HCT116 (cell line): ENCODE results near the gene LRP2BP. TPM values are rescaled to one million over a fixed set of nuclear protein-coding genes. Genes with fewer than 3 reads are reported as not detected.
"Not testable (repeated sequence)": the region's sequence is repeated elsewhere in the genome, so short reads cannot be mapped to it uniquely, and the experiment has no call there.

Source experiments
- ATAC-seq: fragments of 200-7000 bp; cut with Tn5 transposase; 2 replicates; pipeline ENCODE4 v1.9.1; 2020; ENCODE audit warnings: mild to moderate bottlenecking, moderate library complexity
- BruUV-seq: library from RNA; stranded (reverse); fragments of 400-500 nt; replicated peaks from 2 replicates; lab custom pipeline; 2021; lab: Mats Ljungman, UMichigan
- CTCF ChIA-PET: fragments of 300-600 bp; sonication (Branson Sonifier 250); formaldehyde crosslinking; loops from one replicate; lab custom pipeline; 2021; ENCODE audit warnings: antibody characterized with exemption; lab: Charles Lee
- POLR2A ChIA-PET: fragments of 300-600, 350-600 bp; sonication (Branson Sonifier 250); formaldehyde crosslinking; loops from one replicate; lab custom pipeline; 2021; ENCODE audit warnings: antibody characterized with exemption; lab: Charles Lee
- RAD21 ChIA-PET, 2 experiments: fragments of 300-600 bp; sonication (Branson Sonifier 250); formaldehyde crosslinking; loops; one replicate each; lab custom pipeline; 2023; ENCODE audit warnings: low total read pairs in 2 of 2; ENCODE audit not compliant: uncharacterized antibody in 2 of 2, unreplicated experiment in 2 of 2, low non-redundant PET in 1 of 2; lab: Charles Lee
- DNase-seq: peaks from one replicate; pipeline ENCODE4 v3.0.0-alpha.2; 2010; ENCODE audit warnings: low read depth, low spot score
- H2AFZ ChIP-seq: fragments of 200-600 bp; shearing (Covaris generic), sonication (generic); 2 replicates; pipeline ENCODE4 v1.6.1; 2017; ENCODE audit warnings: low read depth, mixed run types, mixed read lengths, antibody characterized with exemption, low read length; ENCODE audit not compliant: poor library complexity, severe bottlenecking
- H3K27ac ChIP-seq: 2 replicates; pipeline ENCODE4 v1.5.1; 2012; ENCODE audit warnings: low read depth, low read length
- H3K27me3 ChIP-seq: fragments of 200-600 bp; sonication (generic); 2 replicates; pipeline ENCODE4 v1.6.1; 2016; ENCODE audit warnings: mixed run types, low read length, mixed read lengths; ENCODE audit not compliant: insufficient read depth
- H3K36me3 ChIP-seq, 2 experiments: fragments of 200-500 bp in 1 of 2; fragments of 200-600 bp in 1 of 2; sonication (Bioruptor generic) in 1 of 2; sonication (generic) in 1 of 2; 2 replicates each; pipeline versions ENCODE4 v1.5.1 to v1.6.1; 2014 to 2016; ENCODE audit warnings: low read length in 2 of 2, inconsistent platforms in 1 of 2, mixed read lengths in 1 of 2, mixed run types in 1 of 2; ENCODE audit not compliant: insufficient read depth in 2 of 2, control insufficient read depth in 1 of 2
- H3K4me1 ChIP-seq, 2 experiments: fragments of 200-600 bp in 1 of 2; sonication (generic) in 1 of 2; 2 replicates each; pipeline versions ENCODE4 v1.5.1 to v1.6.1; 2012 to 2017; ENCODE audit warnings: low read length in 2 of 2, inconsistent platforms in 1 of 2, mild to moderate bottlenecking in 1 of 2, mixed read lengths in 1 of 2, mixed run types in 1 of 2, moderate library complexity in 1 of 2; ENCODE audit not compliant: insufficient read depth in 2 of 2, control insufficient read depth in 1 of 2
- H3K4me2 ChIP-seq: fragments of 200-600 bp; sonication (generic); 2 replicates; pipeline ENCODE4 v1.6.1; 2017; ENCODE audit warnings: mixed run types, low read length, mixed read lengths
- H3K4me3 ChIP-seq, 2 experiments: fragments of 200-600 bp in 1 of 2; sonication (generic) in 1 of 2; replicated peaks in 1 of 2; 2 replicates each; pipeline ENCODE4 v1.5.1; 2011 to 2016; ENCODE audit warnings: low read length in 2 of 2, control low read depth in 1 of 2, low read depth in 1 of 2, mild to moderate bottlenecking in 1 of 2, mixed read lengths in 1 of 2, mixed run types in 1 of 2
- H3K79me2 ChIP-seq: fragments of 200-600 bp; sonication (generic); 2 replicates; pipeline ENCODE4 v1.6.1; 2017; ENCODE audit warnings: mild to moderate bottlenecking, mixed run types, low read length, moderate library complexity, mixed read lengths; ENCODE audit not compliant: insufficient read depth
- H3K9ac ChIP-seq: fragments of 200-600 bp; sonication (generic); 2 replicates; pipeline ENCODE4 v1.6.1; 2016; ENCODE audit warnings: low read length, mixed read lengths
- H3K9me2 ChIP-seq: fragments of 200-600 bp; sonication (generic), shearing (Covaris generic); 2 replicates; pipeline ENCODE4 v1.6.1; 2017; ENCODE audit warnings: mixed run types, mild to moderate bottlenecking, moderate library complexity; ENCODE audit not compliant: insufficient read depth
- H3K9me3 ChIP-seq, 2 experiments: fragments of 200-500 bp in 1 of 2; fragments of 200-600 bp in 1 of 2; sonication (Bioruptor generic) in 1 of 2; sonication (generic) in 1 of 2; 2 replicates each; pipeline ENCODE4 v1.6.1; 2014 to 2017; ENCODE audit warnings: low read length in 2 of 2, mixed read lengths in 2 of 2, inconsistent platforms in 1 of 2, low read depth in 1 of 2, mild to moderate bottlenecking in 1 of 2, mixed run types in 1 of 2, moderate library complexity in 1 of 2; ENCODE audit not compliant: control insufficient read depth in 1 of 2, insufficient read depth in 1 of 2
- H4K20me1 ChIP-seq: fragments of 200-600 bp; sonication (generic), shearing (Covaris generic); 2 replicates; pipeline ENCODE4 v1.6.1; 2017; ENCODE audit warnings: mixed run types, mild to moderate bottlenecking, moderate library complexity; ENCODE audit not compliant: insufficient read depth
- EGR1 ChIP-seq: IDR thresholded peaks from 2 replicates; pipeline ENCODE4 v1.6.1; 2012; ENCODE audit warnings: low read depth
- EZH2 ChIP-seq: fragments of 200-600 bp; sonication (generic); IDR thresholded peaks from 2 replicates; pipeline ENCODE4 v1.6.1; 2017; ENCODE audit warnings: antibody characterized with exemption, mixed run types
- FOSL1 ChIP-seq: IDR thresholded peaks from 2 replicates; pipeline ENCODE4 v1.6.1; 2012; ENCODE audit warnings: low read depth
- JUND ChIP-seq: IDR thresholded peaks from 2 replicates; pipeline ENCODE4 v1.6.1; 2012
- POLR2AphosphoS5 ChIP-seq: IDR thresholded peaks from 2 replicates; pipeline ENCODE4 v1.6.1; 2011; ENCODE audit warnings: mild to moderate bottlenecking, low read depth, low read length, moderate library complexity
- RAD21 ChIP-seq: IDR thresholded peaks from 2 replicates; pipeline ENCODE4 v1.6.1; 2012; ENCODE audit warnings: low read depth, mild to moderate bottlenecking
- REST ChIP-seq: IDR thresholded peaks from 2 replicates; pipeline ENCODE4 v1.6.1; 2012; ENCODE audit warnings: low read depth
- TCF7L2 ChIP-seq: IDR thresholded peaks from 2 replicates; pipeline ENCODE4 v1.7.0; 2011; ENCODE audit warnings: borderline replicate concordance, inconsistent platforms; ENCODE audit not compliant: insufficient read depth, insufficient read length; ENCODE audit errors: extremely low read depth
- ZFX ChIP-seq: fragments of 450-650 bp; IDR thresholded peaks from 2 replicates; pipeline ENCODE4 v1.6.1; 2017
- ZNF274 ChIP-seq: fragments of 200-500 bp; sonication (Bioruptor generic); IDR thresholded peaks from 2 replicates; pipeline ENCODE4 v1.6.1; 2014; ENCODE audit warnings: mild to moderate bottlenecking, low read depth, low read length, inconsistent platforms
- intact Hi-C: fragments of 100-400 bp; cut with micrococcal nuclease; formaldehyde crosslinking; loops from 2 replicates; pipeline ENCODE4 v1.10.0; 2022
- total RNA-seq: library from RNA; stranded (reverse); gene quantifications from one replicate; pipeline ENCODE4 v1.2.1, GENCODE V29; 2021; ENCODE audit not compliant: unreplicated experiment

The LRP2BP gene
- total RNA-seq, 1 experiment from 2014 or later, result 2.9 TPM

- TF ChIP-seq EZH2 (no peak), TCF7L2 (no peak), FOSL1 (no peak), RAD21 (no peak), ZFX (no peak), EGR1 (no peak), JUND (no peak), ZNF274 (no peak), REST (no peak), POLR2AphosphoS5 (no peak)
- no peaks in the 10 kb centered on the region for H3K9me2 ChIP-seq
- ChIA-PET RAD21 (no interaction called here), POLR2A (no interaction called here), CTCF (no interaction called here)
- no peak overlapping the region for H3K9ac ChIP-seq
- no peaks in the 10 kb centered on the region for H3K9me3 ChIP-seq
- no peaks in the 10 kb centered on the region for H4K20me1 ChIP-seq
- no peak for ATAC-seq
- no peaks in the 10 kb centered on the region for H3K79me2 ChIP-seq
- no TSS peak for BruUV-seq
- DNase-seq, result no peak
- H2AFZ ChIP-seq, result no peak overlapping the region
- H3K4me2 ChIP-seq, result no peak overlapping the region
- H3K27ac ChIP-seq, result no peak overlapping the region
- intact Hi-C loops, result loop anchor here (10.0 kb wide), 1 partner anchor 864 kb away; no protein-coding TSS in a partner anchor
- no peaks in the 10 kb centered on the region for H3K27me3 ChIP-seq
- no peaks in the 10 kb centered on the region for H3K36me3 ChIP-seq
- no peak overlapping the region for H3K4me3 ChIP-seq
- no peaks in the 10 kb centered on the region for H3K4me1 ChIP-seq
Measured at GRCh38 chr4:185328586-185328985, 67.1 kb downstream of the LRP2BP start.

GRCh38 chr4:185325721-185326120, 70.0 kb downstream of the LRP2BP start:
- H3K79me2 ChIP-seq, H3K4me3 ChIP-seq, H3K9me2 ChIP-seq, ATAC-seq, H2AFZ ChIP-seq, H3K9ac ChIP-seq, H3K9me3 ChIP-seq, H3K36me3 ChIP-seq, RAD21 ChIA-PET, H3K27ac ChIP-seq, H4K20me1 ChIP-seq, DNase-seq, H3K4me1 ChIP-seq, H3K4me2 ChIP-seq, H3K27me3 ChIP-seq, BruUV-seq, CTCF ChIA-PET: not testable (repeated sequence)
- POLR2A ChIA-PET, result interaction anchor here (0.6 kb wide), 1 partner anchor 13 kb away, joined by 3 read pairs; no protein-coding TSS in a partner anchor
- intact Hi-C loops, result loop anchor here (10.0 kb wide), 1 partner anchor 861 kb away; no protein-coding TSS in a partner anchor

GRCh38 chr4:185324361-185324760, 71.4 kb downstream of the LRP2BP start:
- H3K4me3 ChIP-seq, H3K27ac ChIP-seq, ATAC-seq, CTCF ChIA-PET, H4K20me1 ChIP-seq, H3K9me2 ChIP-seq, H3K79me2 ChIP-seq, H3K9ac ChIP-seq, RAD21 ChIA-PET, H3K9me3 ChIP-seq, BruUV-seq, H3K36me3 ChIP-seq, H2AFZ ChIP-seq, DNase-seq, H3K4me2 ChIP-seq, H3K27me3 ChIP-seq, H3K4me1 ChIP-seq, POLR2A ChIA-PET: not testable (repeated sequence)
- intact Hi-C loops, result loop anchor here (10.0 kb wide), 1 partner anchor 860 kb away; no protein-coding TSS in a partner anchor
